Activated CD8-positive, alpha-beta T cell treated with anti-CD3 and anti-CD28 coated beads for 36 hours (primary cell): ENCODE measurements around the gene RNF207. TPM values are rescaled to one million over a fixed set of nuclear protein-coding genes. Genes with fewer than 3 reads are reported as not detected.
"Not testable (repeated sequence)": the region's sequence is repeated elsewhere in the genome, so short reads cannot be mapped to it uniquely, and the experiment has no call there.

Experiments
- ATAC-seq: fragments of 200-7000 bp; cut with Tn5 transposase; one replicate; pipeline ENCODE4 v1.10.0; 2021; ENCODE audit warnings: mild to moderate bottlenecking, moderate library complexity
- CTCF ChIA-PET: fragments of 350-600 bp; sonication (Branson Sonifier 250); formaldehyde crosslinking; loops from one replicate; lab custom pipeline; 2021; ENCODE audit warnings: antibody characterized with exemption; lab: Charles Lee
- POLR2A ChIA-PET: fragments of 350-600 bp; sonication (Branson Sonifier 250); formaldehyde crosslinking; loops from one replicate; lab custom pipeline; 2021; ENCODE audit warnings: antibody characterized with exemption; lab: Charles Lee
- DNase-seq: peaks from one replicate; pipeline ENCODE4 v3.0.0-alpha.2; 2020
- H3K27ac Mint-ChIP-seq: one replicate; pipeline ENCODE4 v1.8.0; 2021; ENCODE audit warnings: mild to moderate bottlenecking, mixed read lengths
- H3K27me3 Mint-ChIP-seq: one replicate; pipeline ENCODE4 v1.8.0; 2021; ENCODE audit warnings: mixed read lengths
- H3K36me3 Mint-ChIP-seq: one replicate; pipeline ENCODE4 v1.8.0; 2021; ENCODE audit warnings: low read depth, mixed read lengths
- H3K4me1 Mint-ChIP-seq: one replicate; pipeline ENCODE4 v1.8.0; 2021; ENCODE audit warnings: low read depth, mixed read lengths
- H3K4me3 Mint-ChIP-seq: one replicate; pipeline ENCODE4 v1.8.0; 2021; ENCODE audit warnings: mild to moderate bottlenecking, moderate library complexity, mixed read lengths
- H3K9me3 Mint-ChIP-seq: one replicate; pipeline ENCODE4 v1.8.0; 2021; ENCODE audit warnings: mixed read lengths
- CTCF ChIP-seq: fragments of 200-600 bp; IDR thresholded peaks from one replicate; pipeline ENCODE4 v1.8.0; 2022; ENCODE audit warnings: antibody characterized with exemption, mild to moderate bottlenecking
- intact Hi-C: fragments of 100-400 bp; cut with micrococcal nuclease; formaldehyde crosslinking; loops from one replicate; pipeline ENCODE4 v1.10.0; 2022
- total RNA-seq, 2 experiments: library from RNA; stranded (reverse); gene quantifications; one replicate each; pipeline ENCODE4 v1.2.3, GENCODE V29; 2021

The RNF207 gene
- total RNA-seq, 2 experiments from 2014 or later, result 4.9 to 9.9 TPM

- CTCF ChIA-PET, result no interaction called here
- no peaks in the 10 kb centered on the region for H3K36me3 Mint-ChIP-seq
- no peak for ATAC-seq
- intact Hi-C loops, result no loop called here
- POLR2A ChIA-PET, result no interaction called here
- H3K27me3 Mint-ChIP-seq, result peaks cover 28% of the 10 kb centered on the region
- no peak overlapping the region for H3K4me3 Mint-ChIP-seq
- H3K27ac Mint-ChIP-seq, result no peak overlapping the region
- TF ChIP-seq CTCF, result no peak
- no peak for DNase-seq
- peaks cover 10% of the 10 kb centered on the region for H3K4me1 Mint-ChIP-seq
- H3K9me3 Mint-ChIP-seq, result no peaks in the 10 kb centered on the region
Observed at GRCh38 chr1:6211731-6212130, 5.8 kb downstream of the RNF207 start.

- H3K4me3 Mint-ChIP-seq, result no peak overlapping the region
- no peak for TF ChIP-seq CTCF
- no peak overlapping the region for H3K27ac Mint-ChIP-seq
- ChIA-PET POLR2A (no interaction called here), CTCF (no interaction called here)
- H3K4me1 Mint-ChIP-seq, result peaks cover 8% of the 10 kb centered on the region
- H3K9me3 Mint-ChIP-seq, result no peaks in the 10 kb centered on the region
- intact Hi-C loops, result no loop called here
- H3K36me3 Mint-ChIP-seq, result no peaks in the 10 kb centered on the region
- DNase-seq, result no peak
- H3K27me3 Mint-ChIP-seq, result peaks cover 24% of the 10 kb centered on the region
- no peak for ATAC-seq
Observed at GRCh38 chr1:6212193-6212959, 6.5 kb downstream of the RNF207 start.

GRCh38 chr1:6218375-6219164, 12.7 kb downstream of the RNF207 start:
- TF ChIP-seq CTCF, result no peak
- intact Hi-C loops, result no loop called here
- POLR2A ChIA-PET, result no interaction called here
- Mint-ChIP-seq H3K36me3 (peaks cover 5% of the 10 kb centered on the region), H3K4me1 (no peaks in the 10 kb centered on the region), H3K4me3 (no peak overlapping the region), H3K27me3 (peaks cover 4% of the 10 kb centered on the region), H3K27ac (no peak overlapping the region), H3K9me3 (no peaks in the 10 kb centered on the region)
- CTCF ChIA-PET, result interaction anchor here (0.8 kb wide), 1 partner anchor 13 kb away, joined by 3 read pairs; the partner anchor contains the start of gene RNF207
- ATAC-seq, result no peak
- DNase-seq, result no peak

DNA sequence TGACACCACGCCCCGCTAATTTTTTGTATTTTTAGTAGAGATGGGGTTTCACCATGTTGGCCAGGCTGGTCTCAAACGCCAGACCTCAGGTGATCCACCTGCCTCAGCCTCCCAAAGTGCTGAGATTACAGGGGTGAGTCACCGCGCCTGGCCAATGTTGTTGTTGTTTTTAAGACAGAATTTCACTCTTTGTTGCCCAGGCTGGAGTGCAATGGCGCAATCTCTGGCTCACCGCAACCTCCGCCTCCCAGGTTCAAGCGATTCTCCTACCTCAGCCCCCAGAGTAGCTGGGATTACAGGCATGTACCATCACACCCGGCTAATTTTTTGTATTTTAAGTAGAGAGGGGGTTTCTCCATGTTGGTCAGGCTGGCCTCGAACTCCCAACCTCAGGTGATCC, 13.7 kb downstream of the RNF207 start:
- DNase-seq, H3K4me1 Mint-ChIP-seq, H3K27ac Mint-ChIP-seq, H3K4me3 Mint-ChIP-seq, CTCF ChIA-PET, intact Hi-C loops, H3K27me3 Mint-ChIP-seq, ATAC-seq, H3K9me3 Mint-ChIP-seq: not testable (repeated sequence)
- POLR2A ChIA-PET, result interaction anchor here (1.4 kb wide), 2 partner anchors 22 to 34 kb away, joined by 3 read pairs; no protein-coding TSS in a partner anchor
- peaks cover 13% of the 10 kb centered on the region for H3K36me3 Mint-ChIP-seq

- H3K4me3 Mint-ChIP-seq, result no peak overlapping the region
- DNase-seq, result no peak
- intact Hi-C loops, result no loop called here
- POLR2A ChIA-PET, result interaction anchor here (0.7 to 1.4 kb wide), 4 partner anchors 18 to 35 kb away, joined by 3 read pairs; no protein-coding TSS in a partner anchor
- H3K36me3 Mint-ChIP-seq, result peaks cover 14% of the 10 kb centered on the region
- no peaks in the 10 kb centered on the region for H3K9me3 Mint-ChIP-seq
- no peak for TF ChIP-seq CTCF
- ATAC-seq, result no peak
- H3K4me1 Mint-ChIP-seq, result no peaks in the 10 kb centered on the region
- peaks cover 4% of the 10 kb centered on the region for H3K27me3 Mint-ChIP-seq
- H3K27ac Mint-ChIP-seq, result no peak overlapping the region
- CTCF ChIA-PET, result no interaction called here
Observed at GRCh38 chr1:6220236-6220635, 14.3 kb downstream of the RNF207 start.
